ENCODE measurements around the gene DPYSL4. TPM values are rescaled to one million over a fixed set of nuclear protein-coding genes. Genes with fewer than 3 reads are reported as not detected.

The DPYSL4 gene
- total RNA-seq, 1 experiment from 2014 or later = 9.9 TPM

GRCh38 chr10:132174237-132174636 lies 12.5 kb upstream of the DPYSL4 start:
- in situ Hi-C loops (cut with HindIII; ENCODE audit: low pct_unique_long_range_greater_than_20kb, low sequenced_read_pairs) = no loop called here
- H3K27me3 ChIP-seq (ENCODE audit: control insufficient read depth, insufficient read depth, low read length) = peaks cover 4% of the 10 kb centered on the region; the same call in 1 of the 2 replicates
- no peaks in the 10 kb centered on the region for H3K36me3 ChIP-seq (ENCODE audit: control insufficient read depth, insufficient read depth, low read length)
- intact Hi-C loops (cut with micrococcal nuclease; ENCODE audit: unreplicated experiment) = no loop called here
- no peak for DNase-seq (ENCODE audit: low read depth, low spot score)
- no peak overlapping the region for H3K4me3 ChIP-seq (ENCODE audit: low read depth in 2 of 2, low read length in 2 of 2)
- H3K9me3 ChIP-seq (ENCODE audit: control insufficient read depth, insufficient read depth, low read depth, low read length) = no peaks in the 10 kb centered on the region
- H3K4me1 ChIP-seq (ENCODE audit: control insufficient read depth, insufficient read depth, low read length) = peaks cover 12% of the 10 kb centered on the region
- CTCF ChIA-PET = no interaction called here
- BruUV-seq (replicated peaks) = no TSS peak
- ATAC-seq = no peak
- no peak for TF ChIP-seq SIN3A (IDR thresholded peaks at IDR 0.05; ENCODE audit: borderline replicate concordance, insufficient read depth, low read depth, low read length)
- TF ChIP-seq POLR2AphosphoS5 (IDR thresholded peaks at IDR 0.05; ENCODE audit: low read depth, low read length) = no peak
- no peak for TF ChIP-seq CTCF (IDR thresholded peaks at IDR 0.05)
- no peak for TF ChIP-seq TCF7L2 (IDR thresholded peaks at IDR 0.05; ENCODE audit: low read depth, low read length)
- TF ChIP-seq REST (IDR thresholded peaks at IDR 0.05; ENCODE audit: insufficient read depth in 1 of 2, low read depth in 2 of 2, low read length in 1 of 2) = no peak
- POLR2A ChIA-PET = no interaction called here
- no peak overlapping the region for H3K27ac ChIP-seq (ENCODE audit: low read length)

GRCh38 chr10:132175408-132175807 lies 11.3 kb upstream of the DPYSL4 start:
- DNase-seq (ENCODE audit: low read depth, low spot score) = no peak
- TF ChIP-seq TCF7L2 (IDR thresholded peaks at IDR 0.05; ENCODE audit: low read depth, low read length) (no peak), CTCF (IDR thresholded peaks at IDR 0.05) (no peak), POLR2AphosphoS5 (IDR thresholded peaks at IDR 0.05; ENCODE audit: low read depth, low read length) (no peak), SIN3A (IDR thresholded peaks at IDR 0.05; ENCODE audit: borderline replicate concordance, insufficient read depth, low read depth, low read length) (no peak), REST (IDR thresholded peaks at IDR 0.05; ENCODE audit: insufficient read depth in 1 of 2, low read depth in 2 of 2, low read length in 1 of 2) (no peak)
- ChIA-PET CTCF (no interaction called here), POLR2A (no interaction called here)
- Histone ChIP-seq H3K4me3 (ENCODE audit: low read depth in 2 of 2, low read length in 2 of 2) (no peak overlapping the region), H3K27me3 (ENCODE audit: control insufficient read depth, insufficient read depth, low read length) (peaks cover 4% of the 10 kb centered on the region; the same call in 1 of the 2 replicates), H3K36me3 (ENCODE audit: control insufficient read depth, insufficient read depth, low read length) (no peaks in the 10 kb centered on the region), H3K27ac (ENCODE audit: low read length) (no peak overlapping the region), H3K4me1 (ENCODE audit: control insufficient read depth, insufficient read depth, low read length) (peaks cover 20% of the 10 kb centered on the region), H3K9me3 (ENCODE audit: control insufficient read depth, insufficient read depth, low read depth, low read length) (no peaks in the 10 kb centered on the region)
- ATAC-seq = no peak
- no TSS peak for BruUV-seq (replicated peaks)
- in situ Hi-C loops (cut with HindIII; ENCODE audit: low pct_unique_long_range_greater_than_20kb, low sequenced_read_pairs) = no loop called here
- intact Hi-C loops (cut with micrococcal nuclease; ENCODE audit: unreplicated experiment) = no loop called here

Measured in Panc1 (cell line).